HG03457 (cell line): ENCODE results near the gene RYR2.

Source experiments
- ATAC-seq: cut with Tn5 transposase; IDR thresholded peaks from one replicate; pipeline ENCODE4 v1.9.1; 2021; ENCODE audit warnings: moderate number of reproducible peaks; ENCODE audit not compliant: unreplicated experiment

RYR2 gene

GRCh38 chr1:237031480-237031879, 10.5 kb upstream of the RYR2 start:
- no peak for ATAC-seq

- ATAC-seq, result peak; percentile 91
Measured at GRCh38 chr1:237032029-237032428, 10.0 kb upstream of the RYR2 start.

GRCh38 chr1:237033061-237033460, 8.9 kb upstream of the RYR2 start:
- no peak for ATAC-seq

GRCh38 chr1:237033804-237034203, 8.2 kb upstream of the RYR2 start:
- no peak for ATAC-seq

- no peak for ATAC-seq
Measured at GRCh38 chr1:237035759-237036158, 6.2 kb upstream of the RYR2 start.

GRCh38 chr1:237038211-237038610, 3.8 kb upstream of the RYR2 start:
- ATAC-seq, result no peak

GRCh38 chr1:237040823-237041222, 1.2 kb upstream of the RYR2 start:
- no peak for ATAC-seq

GRCh38 chr1:237041461-237041794, 556 bp upstream of the RYR2 start:
- no peak for ATAC-seq

- ATAC-seq, result no peak
Measured at GRCh38 chr1:237042526-237042891, 525 bp downstream of the RYR2 start.

- ATAC-seq, result no peak
Measured at GRCh38 chr1:237042892-237043576, 1.1 kb downstream of the RYR2 start.

- no peak for ATAC-seq
Measured at GRCh38 chr1:237043846-237044636, 2.1 kb downstream of the RYR2 start.

GRCh38 chr1:237045278-237046016, 3.5 kb downstream of the RYR2 start:
- ATAC-seq, result no peak

GRCh38 chr1:237048803-237049202, 6.8 kb downstream of the RYR2 start:
- ATAC-seq, result no peak

- ATAC-seq, result no peak
Measured at GRCh38 chr1:237050185-237050584, 8.2 kb downstream of the RYR2 start.

GRCh38 chr1:237050915-237051314, 8.9 kb downstream of the RYR2 start:
- ATAC-seq, result no peak

- ATAC-seq, result no peak
Measured at GRCh38 chr1:237054313-237054712, 12.3 kb downstream of the RYR2 start.

GRCh38 chr1:237058470-237058869, 16.5 kb downstream of the RYR2 start:
- ATAC-seq, result no peak

- no peak for ATAC-seq
Measured at GRCh38 chr1:237059244-237059643, 17.3 kb downstream of the RYR2 start.

GRCh38 chr1:237062976-237063375, 21.0 kb downstream of the RYR2 start:
- no peak for ATAC-seq

GRCh38 chr1:237065903-237066302, 23.9 kb downstream of the RYR2 start:
- no peak for ATAC-seq

GRCh38 chr1:237070519-237070918, 28.5 kb downstream of the RYR2 start:
- ATAC-seq, result no peak
